GM12874 (cell line): ENCODE data around the gene TECPR2.

ENCODE experiments used
- TF ChIP-seq, protein P1 (sequence below): IDR thresholded peaks from 2 replicates; pipeline ENCODE4 v1.5.1; 2011; ENCODE audit warnings: low read depth, mild to moderate bottlenecking, control low read depth, low read length, moderate library complexity; ENCODE audit not compliant: insufficient read depth

The TECPR2 gene

DNA sequence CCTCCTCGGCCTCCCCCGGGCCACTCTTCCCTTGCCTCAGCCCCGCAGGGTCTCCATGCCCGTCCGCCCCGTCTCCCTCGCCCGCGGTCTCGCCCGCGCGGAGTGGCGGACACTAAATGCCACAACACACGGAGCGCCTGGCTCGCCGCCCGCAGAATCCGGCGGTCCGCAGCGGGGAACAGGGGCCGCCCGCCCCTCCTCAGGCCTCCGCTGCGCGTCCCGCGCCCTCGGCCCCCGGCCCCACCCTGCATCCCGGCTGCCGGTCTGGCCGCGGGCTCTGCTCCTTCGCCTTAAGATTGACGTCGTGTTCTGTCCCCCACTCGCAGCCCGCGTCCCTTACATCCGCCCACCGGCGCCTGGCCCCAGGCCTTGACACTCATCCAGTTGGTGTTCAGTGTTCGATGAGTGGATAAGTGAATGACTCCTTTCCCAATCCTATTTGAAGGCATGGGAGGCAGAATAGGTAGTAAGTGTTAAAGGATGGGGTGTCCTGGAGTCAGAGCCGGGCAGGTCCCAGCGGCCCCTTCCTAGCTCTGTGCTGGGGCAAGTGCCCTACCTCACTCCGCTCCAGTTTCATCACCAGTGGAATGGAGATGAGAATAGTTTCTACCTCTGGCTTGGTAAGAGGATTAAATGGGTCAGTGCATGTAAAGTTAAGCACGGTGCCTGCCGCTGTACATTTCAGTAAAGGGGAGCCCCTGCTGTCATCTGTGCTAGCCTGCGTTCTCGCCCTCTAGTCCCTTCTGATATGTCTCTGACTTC, 622 bp downstream of the TECPR2 start:
- TF ChIP-seq, protein P1, sequence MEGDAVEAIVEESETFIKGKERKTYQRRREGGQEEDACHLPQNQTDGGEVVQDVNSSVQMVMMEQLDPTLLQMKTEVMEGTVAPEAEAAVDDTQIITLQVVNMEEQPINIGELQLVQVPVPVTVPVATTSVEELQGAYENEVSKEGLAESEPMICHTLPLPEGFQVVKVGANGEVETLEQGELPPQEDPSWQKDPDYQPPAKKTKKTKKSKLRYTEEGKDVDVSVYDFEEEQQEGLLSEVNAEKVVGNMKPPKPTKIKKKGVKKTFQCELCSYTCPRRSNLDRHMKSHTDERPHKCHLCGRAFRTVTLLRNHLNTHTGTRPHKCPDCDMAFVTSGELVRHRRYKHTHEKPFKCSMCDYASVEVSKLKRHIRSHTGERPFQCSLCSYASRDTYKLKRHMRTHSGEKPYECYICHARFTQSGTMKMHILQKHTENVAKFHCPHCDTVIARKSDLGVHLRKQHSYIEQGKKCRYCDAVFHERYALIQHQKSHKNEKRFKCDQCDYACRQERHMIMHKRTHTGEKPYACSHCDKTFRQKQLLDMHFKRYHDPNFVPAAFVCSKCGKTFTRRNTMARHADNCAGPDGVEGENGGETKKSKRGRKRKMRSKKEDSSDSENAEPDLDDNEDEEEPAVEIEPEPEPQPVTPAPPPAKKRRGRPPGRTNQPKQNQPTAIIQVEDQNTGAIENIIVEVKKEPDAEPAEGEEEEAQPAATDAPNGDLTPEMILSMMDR: no peak

DNA sequence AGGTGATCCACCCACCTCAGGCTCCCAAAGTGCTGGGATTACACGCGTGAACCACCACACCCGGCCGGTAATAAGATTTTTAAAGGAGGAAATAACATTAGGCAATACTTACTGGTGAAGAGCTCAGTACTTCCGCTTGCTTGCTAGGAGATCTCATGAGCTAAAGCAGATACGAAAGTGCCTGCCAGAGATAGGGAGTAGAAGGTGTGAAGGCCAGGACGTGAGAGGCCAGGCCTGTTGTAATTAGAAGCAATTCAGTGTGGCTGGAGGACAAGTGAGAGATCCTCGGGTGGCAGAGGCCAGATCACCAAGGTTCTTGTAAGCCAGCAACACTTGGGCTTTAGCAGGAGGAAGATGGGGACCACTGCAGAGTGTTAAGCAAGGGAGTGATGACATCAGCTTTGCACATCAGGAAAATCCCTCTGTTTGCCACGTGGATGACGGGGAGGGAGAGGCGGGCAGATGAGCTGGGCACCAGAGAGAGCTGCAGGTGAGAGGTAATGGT, 7.6 kb downstream of the TECPR2 start:
- TF ChIP-seq, protein P1: no peak

DNA sequence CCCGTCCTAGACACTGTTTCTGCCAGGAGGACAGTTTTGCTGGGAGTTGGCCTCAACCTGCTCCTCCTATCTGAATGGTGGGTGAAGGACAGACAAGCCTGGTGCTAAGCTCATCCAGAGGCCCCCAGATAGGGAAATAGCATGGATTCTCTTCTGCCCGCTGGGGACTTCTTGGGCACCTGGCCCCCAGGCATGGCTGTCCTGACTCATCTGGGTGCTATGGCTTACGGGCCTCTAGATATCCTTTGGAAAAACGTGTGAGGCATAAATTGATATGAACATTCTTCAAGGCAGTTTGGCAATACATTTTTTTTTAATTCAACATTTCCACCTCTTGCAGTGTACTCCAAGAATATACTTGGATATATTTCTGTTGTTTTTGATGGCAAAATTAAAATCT, 8.6 kb downstream of the TECPR2 start:
- TF ChIP-seq, protein P1: no peak

DNA sequence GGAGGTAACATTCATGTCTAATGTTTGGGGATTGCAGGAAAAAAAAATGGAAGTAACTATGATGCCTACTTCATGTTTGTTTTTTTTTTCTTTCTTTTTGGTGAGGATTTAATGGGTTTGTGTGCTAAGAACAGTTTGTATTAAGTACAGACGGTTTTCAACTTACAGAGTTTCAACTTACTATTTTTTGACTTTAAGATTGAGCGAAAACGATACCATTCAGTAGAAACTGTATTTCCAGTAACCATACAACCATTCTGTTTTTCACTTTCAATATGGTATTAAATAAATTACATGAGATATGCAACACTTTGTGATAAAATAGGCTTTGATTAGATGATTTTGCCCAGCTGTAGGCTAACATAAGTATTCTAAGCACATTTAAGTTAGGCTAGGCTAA, 10.4 kb downstream of the TECPR2 start:
- TF ChIP-seq, protein P1: no peak

DNA sequence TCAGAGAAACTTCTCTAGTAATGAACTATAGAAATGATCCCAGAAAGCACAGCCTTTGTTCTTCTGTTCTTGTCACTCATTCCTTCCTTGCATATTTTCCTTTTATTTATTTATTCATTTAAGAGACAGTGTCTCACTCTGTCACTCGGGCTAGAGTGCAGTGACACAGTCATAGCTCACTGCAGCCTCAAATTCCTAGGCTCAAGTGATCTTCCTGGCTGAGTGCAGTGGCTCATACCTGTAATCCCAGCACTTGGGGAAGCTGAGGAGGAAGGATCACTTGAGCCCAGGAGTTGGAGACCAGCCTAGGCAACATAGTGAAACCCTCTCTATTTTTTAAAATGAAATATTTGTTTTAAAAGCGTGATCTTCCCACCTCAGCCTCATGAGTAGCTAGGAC, 11.5 kb downstream of the TECPR2 start:
- TF ChIP-seq, protein P1: no peak

DNA sequence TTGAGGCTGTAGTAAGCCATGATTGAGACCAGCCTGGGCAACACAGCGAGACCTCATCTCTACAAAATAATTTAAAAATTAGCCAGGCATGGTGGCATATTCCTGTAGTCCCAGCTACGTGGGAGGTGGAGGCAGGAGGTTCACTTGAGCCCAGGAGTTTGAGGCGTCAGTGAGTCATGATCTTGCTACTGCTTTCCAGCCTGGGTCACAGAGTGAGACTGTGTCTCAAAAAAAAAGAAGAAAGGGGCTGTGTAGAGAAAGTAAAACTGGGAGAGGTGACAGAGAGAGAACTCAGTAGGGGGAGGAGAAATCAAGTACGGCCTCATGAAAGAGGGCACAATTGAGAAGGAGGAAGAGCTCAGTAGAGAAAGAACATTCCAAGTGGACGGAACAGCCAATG, 12.4 kb downstream of the TECPR2 start:
- TF ChIP-seq, protein P1: no peak

DNA sequence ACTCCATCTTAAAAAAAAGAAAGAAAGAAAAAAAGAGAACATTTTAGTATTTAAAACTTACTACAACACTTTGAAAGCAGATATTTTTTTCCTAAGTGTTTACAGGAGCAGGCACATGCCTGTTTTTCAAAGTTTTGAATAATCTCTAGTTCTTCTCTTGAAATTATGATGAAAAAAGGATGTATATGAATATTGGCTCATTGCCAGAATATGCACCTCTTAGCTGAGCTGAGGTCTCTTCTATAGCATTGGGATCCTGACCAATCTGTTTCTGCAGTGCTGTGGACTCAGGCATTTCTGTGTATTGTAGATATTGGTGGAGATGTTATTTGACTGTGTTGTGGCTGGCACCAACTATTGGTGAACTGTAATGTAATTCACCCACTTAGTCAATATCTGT, 15.0 kb downstream of the TECPR2 start:
- TF ChIP-seq, protein P1: no peak
